HCT116 (cell line): ENCODE measurements around the gene RSRC1. TPM values are rescaled to one million over a fixed set of nuclear protein-coding genes. Genes with fewer than 3 reads are reported as not detected.

ENCODE experiments used
- ATAC-seq: fragments of 200-7000 bp; cut with Tn5 transposase; 2 replicates; pipeline ENCODE4 v1.9.1; 2020; ENCODE audit warnings: mild to moderate bottlenecking, moderate library complexity
- BruUV-seq: library from RNA; stranded (reverse); fragments of 400-500 nt; replicated peaks from 2 replicates; lab custom pipeline; 2021; lab: Mats Ljungman, UMichigan
- CTCF ChIA-PET: fragments of 300-600 bp; sonication (Branson Sonifier 250); formaldehyde crosslinking; loops from one replicate; lab custom pipeline; 2021; ENCODE audit warnings: antibody characterized with exemption; lab: Charles Lee
- POLR2A ChIA-PET: fragments of 300-600, 350-600 bp; sonication (Branson Sonifier 250); formaldehyde crosslinking; loops from one replicate; lab custom pipeline; 2021; ENCODE audit warnings: antibody characterized with exemption; lab: Charles Lee
- RAD21 ChIA-PET, 2 experiments: fragments of 300-600 bp; sonication (Branson Sonifier 250); formaldehyde crosslinking; loops; one replicate each; lab custom pipeline; 2023; ENCODE audit warnings: low total read pairs in 2 of 2; ENCODE audit not compliant: uncharacterized antibody in 2 of 2, unreplicated experiment in 2 of 2, low non-redundant PET in 1 of 2; lab: Charles Lee
- DNase-seq: peaks from one replicate; pipeline ENCODE4 v3.0.0-alpha.2; 2010; ENCODE audit warnings: low read depth, low spot score
- H2AFZ ChIP-seq: fragments of 200-600 bp; shearing (Covaris generic), sonication (generic); 2 replicates; pipeline ENCODE4 v1.6.1; 2017; ENCODE audit warnings: low read depth, mixed run types, mixed read lengths, antibody characterized with exemption, low read length; ENCODE audit not compliant: poor library complexity, severe bottlenecking
- H3K27ac ChIP-seq: 2 replicates; pipeline ENCODE4 v1.5.1; 2012; ENCODE audit warnings: low read depth, low read length
- H3K27me3 ChIP-seq: fragments of 200-600 bp; sonication (generic); 2 replicates; pipeline ENCODE4 v1.6.1; 2016; ENCODE audit warnings: mixed run types, low read length, mixed read lengths; ENCODE audit not compliant: insufficient read depth
- H3K36me3 ChIP-seq, 2 experiments: fragments of 200-500 bp in 1 of 2; fragments of 200-600 bp in 1 of 2; sonication (Bioruptor generic) in 1 of 2; sonication (generic) in 1 of 2; 2 replicates each; pipeline versions ENCODE4 v1.5.1 to v1.6.1; 2014 to 2016; ENCODE audit warnings: low read length in 2 of 2, inconsistent platforms in 1 of 2, mixed read lengths in 1 of 2, mixed run types in 1 of 2; ENCODE audit not compliant: insufficient read depth in 2 of 2, control insufficient read depth in 1 of 2
- H3K4me1 ChIP-seq, 2 experiments: fragments of 200-600 bp in 1 of 2; sonication (generic) in 1 of 2; 2 replicates each; pipeline versions ENCODE4 v1.5.1 to v1.6.1; 2012 to 2017; ENCODE audit warnings: low read length in 2 of 2, inconsistent platforms in 1 of 2, mild to moderate bottlenecking in 1 of 2, mixed read lengths in 1 of 2, mixed run types in 1 of 2, moderate library complexity in 1 of 2; ENCODE audit not compliant: insufficient read depth in 2 of 2, control insufficient read depth in 1 of 2
- H3K4me2 ChIP-seq: fragments of 200-600 bp; sonication (generic); 2 replicates; pipeline ENCODE4 v1.6.1; 2017; ENCODE audit warnings: mixed run types, low read length, mixed read lengths
- H3K4me3 ChIP-seq, 2 experiments: fragments of 200-600 bp in 1 of 2; sonication (generic) in 1 of 2; replicated peaks in 1 of 2; 2 replicates each; pipeline ENCODE4 v1.5.1; 2011 to 2016; ENCODE audit warnings: low read length in 2 of 2, control low read depth in 1 of 2, low read depth in 1 of 2, mild to moderate bottlenecking in 1 of 2, mixed read lengths in 1 of 2, mixed run types in 1 of 2
- H3K79me2 ChIP-seq: fragments of 200-600 bp; sonication (generic); 2 replicates; pipeline ENCODE4 v1.6.1; 2017; ENCODE audit warnings: mild to moderate bottlenecking, mixed run types, low read length, moderate library complexity, mixed read lengths; ENCODE audit not compliant: insufficient read depth
- H3K9ac ChIP-seq: fragments of 200-600 bp; sonication (generic); 2 replicates; pipeline ENCODE4 v1.6.1; 2016; ENCODE audit warnings: low read length, mixed read lengths
- H3K9me2 ChIP-seq: fragments of 200-600 bp; sonication (generic), shearing (Covaris generic); 2 replicates; pipeline ENCODE4 v1.6.1; 2017; ENCODE audit warnings: mixed run types, mild to moderate bottlenecking, moderate library complexity; ENCODE audit not compliant: insufficient read depth
- H3K9me3 ChIP-seq, 2 experiments: fragments of 200-500 bp in 1 of 2; fragments of 200-600 bp in 1 of 2; sonication (Bioruptor generic) in 1 of 2; sonication (generic) in 1 of 2; 2 replicates each; pipeline ENCODE4 v1.6.1; 2014 to 2017; ENCODE audit warnings: low read length in 2 of 2, mixed read lengths in 2 of 2, inconsistent platforms in 1 of 2, low read depth in 1 of 2, mild to moderate bottlenecking in 1 of 2, mixed run types in 1 of 2, moderate library complexity in 1 of 2; ENCODE audit not compliant: control insufficient read depth in 1 of 2, insufficient read depth in 1 of 2
- H4K20me1 ChIP-seq: fragments of 200-600 bp; sonication (generic), shearing (Covaris generic); 2 replicates; pipeline ENCODE4 v1.6.1; 2017; ENCODE audit warnings: mixed run types, mild to moderate bottlenecking, moderate library complexity; ENCODE audit not compliant: insufficient read depth
- EGR1 ChIP-seq: IDR thresholded peaks from 2 replicates; pipeline ENCODE4 v1.6.1; 2012; ENCODE audit warnings: low read depth
- EZH2phosphoT487 ChIP-seq: fragments of 200-600 bp; IDR thresholded peaks from 2 replicates; pipeline ENCODE4 v1.6.1; 2018; ENCODE audit warnings: antibody characterized with exemption, borderline replicate concordance
- FOSL1 ChIP-seq: IDR thresholded peaks from 2 replicates; pipeline ENCODE4 v1.6.1; 2012; ENCODE audit warnings: low read depth
- JUND ChIP-seq: IDR thresholded peaks from 2 replicates; pipeline ENCODE4 v1.6.1; 2012
- POLR2AphosphoS5 ChIP-seq: IDR thresholded peaks from 2 replicates; pipeline ENCODE4 v1.6.1; 2011; ENCODE audit warnings: mild to moderate bottlenecking, low read depth, low read length, moderate library complexity
- RAD21 ChIP-seq: IDR thresholded peaks from 2 replicates; pipeline ENCODE4 v1.6.1; 2012; ENCODE audit warnings: low read depth, mild to moderate bottlenecking
- SP1 ChIP-seq: IDR thresholded peaks from 2 replicates; pipeline ENCODE4 v1.6.1; 2012; ENCODE audit warnings: low read depth
- SRF ChIP-seq: IDR thresholded peaks from 2 replicates; pipeline ENCODE4 v1.6.1; 2012; ENCODE audit warnings: low read depth
- TCF7L2 ChIP-seq: IDR thresholded peaks from 2 replicates; pipeline ENCODE4 v1.7.0; 2011; ENCODE audit warnings: borderline replicate concordance, inconsistent platforms; ENCODE audit not compliant: insufficient read depth, insufficient read length; ENCODE audit errors: extremely low read depth
- ZFX ChIP-seq: fragments of 450-650 bp; IDR thresholded peaks from 2 replicates; pipeline ENCODE4 v1.6.1; 2017
- intact Hi-C: fragments of 100-400 bp; cut with micrococcal nuclease; formaldehyde crosslinking; loops from 2 replicates; pipeline ENCODE4 v1.10.0; 2022
- total RNA-seq: library from RNA; stranded (reverse); gene quantifications from one replicate; pipeline ENCODE4 v1.2.1, GENCODE V29; 2021; ENCODE audit not compliant: unreplicated experiment
- TF ChIP-seq, protein P1 (sequence below): IDR thresholded peaks from 2 replicates; pipeline ENCODE4 v1.6.1; 2012; ENCODE audit warnings: low read depth
- TF ChIP-seq, protein P2 (sequence below), 3 experiments: fragments of 200-600 bp in 1 of 3; sonication (generic) in 1 of 3; IDR thresholded peaks in 2 of 3; conservative IDR thresholded peaks in 1 of 3; 2 replicates each; pipeline ENCODE4 v1.5.1; 2012 to 2017; ENCODE audit warnings: low read depth in 2 of 3, low read length in 2 of 3, antibody characterized with exemption in 1 of 3, borderline replicate concordance in 1 of 3, control low read depth in 1 of 3, mild to moderate bottlenecking in 1 of 3, mixed read lengths in 1 of 3, mixed run types in 1 of 3, moderate library complexity in 1 of 3; ENCODE audit not compliant: insufficient read depth in 1 of 3
- TF ChIP-seq, protein P3 (sequence below): IDR thresholded peaks from 2 replicates; pipeline ENCODE4 v1.6.1; 2012
- TF ChIP-seq, protein P4 (sequence below): IDR thresholded peaks from 2 replicates; pipeline ENCODE4 v1.6.1; 2011; ENCODE audit warnings: mild to moderate bottlenecking, low read length, moderate library complexity; ENCODE audit not compliant: insufficient replicate concordance; ENCODE audit errors: extremely low read depth

RSRC1 gene
- total RNA-seq, 1 experiment from 2014 or later, result 37.1 TPM

DNA sequence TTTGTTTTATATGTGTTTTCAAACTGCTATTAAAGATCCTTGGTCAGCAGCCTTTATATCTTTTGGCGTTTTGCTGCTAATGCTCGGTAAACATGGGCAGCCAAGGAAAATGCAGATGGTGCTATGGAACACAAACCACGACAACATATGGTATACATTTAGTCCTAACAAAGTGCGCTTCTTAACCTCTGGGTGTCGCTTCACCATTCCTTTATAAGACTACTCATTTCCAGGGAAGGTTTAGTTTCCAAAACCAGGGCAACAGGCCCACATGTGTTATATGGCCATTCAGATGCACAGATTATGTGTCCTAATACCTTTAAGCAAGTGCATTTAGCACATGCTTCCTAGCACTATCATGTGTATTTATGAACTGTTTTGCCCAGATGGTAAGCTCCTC lies 18.4 kb upstream of the RSRC1 start:
- Histone ChIP-seq H3K4me2 (no peak overlapping the region), H3K36me3 (no peaks in the 10 kb centered on the region), H3K9ac (no peak overlapping the region), H3K9me3 (no peaks in the 10 kb centered on the region), H3K79me2 (no peaks in the 10 kb centered on the region), H4K20me1 (no peaks in the 10 kb centered on the region), H3K27me3 (no peaks in the 10 kb centered on the region), H3K4me1 (no peaks in the 10 kb centered on the region), H3K27ac (no peak overlapping the region), H3K9me2 (no peaks in the 10 kb centered on the region), H3K4me3 (no peak overlapping the region), H2AFZ (no peak overlapping the region)
- ChIA-PET RAD21 (no interaction called here), POLR2A (no interaction called here), CTCF (no interaction called here)
- intact Hi-C loops, result no loop called here
- DNase-seq, result no peak
- no TSS peak for BruUV-seq
- no peak for ATAC-seq
- no peak for TF ChIP-seq SRF
- peak; percentile 24; the same call in 1 of the 2 replicates for TF ChIP-seq RAD21

DNA sequence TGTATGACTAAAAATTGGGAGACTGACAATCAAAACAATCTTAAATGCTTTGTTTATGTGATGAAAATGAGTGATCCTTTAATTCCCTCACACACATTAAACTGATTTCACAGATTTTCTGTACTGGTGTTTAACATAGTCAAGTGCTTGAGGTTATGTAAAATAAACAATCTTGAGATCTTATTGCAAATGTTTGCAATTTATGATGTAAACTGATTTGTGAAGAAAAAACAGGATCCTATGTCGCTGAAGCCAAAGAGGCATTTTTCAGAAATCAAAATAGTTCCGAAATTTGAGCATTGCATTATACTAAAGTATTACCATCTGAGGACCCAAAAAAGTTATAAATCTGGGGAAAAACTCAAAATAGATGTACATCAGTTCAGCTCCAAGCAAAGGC lies 16.4 kb upstream of the RSRC1 start:
- ChIA-PET RAD21 (no interaction called here), POLR2A (no interaction called here), CTCF (no interaction called here)
- Histone ChIP-seq H3K9me2 (no peaks in the 10 kb centered on the region), H3K9ac (no peak overlapping the region), H3K36me3 (no peaks in the 10 kb centered on the region), H3K4me3 (no peak overlapping the region), H3K9me3 (no peaks in the 10 kb centered on the region), H3K4me1 (peaks cover 0 to 4% of the 10 kb centered on the region in 2 experiments; a peak in 1 of 4 replicates), H4K20me1 (no peaks in the 10 kb centered on the region), H3K27ac (no peak overlapping the region), H3K79me2 (no peaks in the 10 kb centered on the region), H2AFZ (no peak overlapping the region), H3K4me2 (no peak overlapping the region), H3K27me3 (no peaks in the 10 kb centered on the region)
- DNase-seq (no peak), ATAC-seq (no peak)
- no TSS peak for BruUV-seq
- intact Hi-C loops, result no loop called here
- TF ChIP-seq, protein P1, sequence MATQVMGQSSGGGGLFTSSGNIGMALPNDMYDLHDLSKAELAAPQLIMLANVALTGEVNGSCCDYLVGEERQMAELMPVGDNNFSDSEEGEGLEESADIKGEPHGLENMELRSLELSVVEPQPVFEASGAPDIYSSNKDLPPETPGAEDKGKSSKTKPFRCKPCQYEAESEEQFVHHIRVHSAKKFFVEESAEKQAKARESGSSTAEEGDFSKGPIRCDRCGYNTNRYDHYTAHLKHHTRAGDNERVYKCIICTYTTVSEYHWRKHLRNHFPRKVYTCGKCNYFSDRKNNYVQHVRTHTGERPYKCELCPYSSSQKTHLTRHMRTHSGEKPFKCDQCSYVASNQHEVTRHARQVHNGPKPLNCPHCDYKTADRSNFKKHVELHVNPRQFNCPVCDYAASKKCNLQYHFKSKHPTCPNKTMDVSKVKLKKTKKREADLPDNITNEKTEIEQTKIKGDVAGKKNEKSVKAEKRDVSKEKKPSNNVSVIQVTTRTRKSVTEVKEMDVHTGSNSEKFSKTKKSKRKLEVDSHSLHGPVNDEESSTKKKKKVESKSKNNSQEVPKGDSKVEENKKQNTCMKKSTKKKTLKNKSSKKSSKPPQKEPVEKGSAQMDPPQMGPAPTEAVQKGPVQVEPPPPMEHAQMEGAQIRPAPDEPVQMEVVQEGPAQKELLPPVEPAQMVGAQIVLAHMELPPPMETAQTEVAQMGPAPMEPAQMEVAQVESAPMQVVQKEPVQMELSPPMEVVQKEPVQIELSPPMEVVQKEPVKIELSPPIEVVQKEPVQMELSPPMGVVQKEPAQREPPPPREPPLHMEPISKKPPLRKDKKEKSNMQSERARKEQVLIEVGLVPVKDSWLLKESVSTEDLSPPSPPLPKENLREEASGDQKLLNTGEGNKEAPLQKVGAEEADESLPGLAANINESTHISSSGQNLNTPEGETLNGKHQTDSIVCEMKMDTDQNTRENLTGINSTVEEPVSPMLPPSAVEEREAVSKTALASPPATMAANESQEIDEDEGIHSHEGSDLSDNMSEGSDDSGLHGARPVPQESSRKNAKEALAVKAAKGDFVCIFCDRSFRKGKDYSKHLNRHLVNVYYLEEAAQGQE, result no peak
- TF ChIP-seq FOSL1, result no peak
- no peak for TF ChIP-seq RAD21
- no peak for TF ChIP-seq EGR1
- no peak for TF ChIP-seq JUND
- TF ChIP-seq, protein P2, sequence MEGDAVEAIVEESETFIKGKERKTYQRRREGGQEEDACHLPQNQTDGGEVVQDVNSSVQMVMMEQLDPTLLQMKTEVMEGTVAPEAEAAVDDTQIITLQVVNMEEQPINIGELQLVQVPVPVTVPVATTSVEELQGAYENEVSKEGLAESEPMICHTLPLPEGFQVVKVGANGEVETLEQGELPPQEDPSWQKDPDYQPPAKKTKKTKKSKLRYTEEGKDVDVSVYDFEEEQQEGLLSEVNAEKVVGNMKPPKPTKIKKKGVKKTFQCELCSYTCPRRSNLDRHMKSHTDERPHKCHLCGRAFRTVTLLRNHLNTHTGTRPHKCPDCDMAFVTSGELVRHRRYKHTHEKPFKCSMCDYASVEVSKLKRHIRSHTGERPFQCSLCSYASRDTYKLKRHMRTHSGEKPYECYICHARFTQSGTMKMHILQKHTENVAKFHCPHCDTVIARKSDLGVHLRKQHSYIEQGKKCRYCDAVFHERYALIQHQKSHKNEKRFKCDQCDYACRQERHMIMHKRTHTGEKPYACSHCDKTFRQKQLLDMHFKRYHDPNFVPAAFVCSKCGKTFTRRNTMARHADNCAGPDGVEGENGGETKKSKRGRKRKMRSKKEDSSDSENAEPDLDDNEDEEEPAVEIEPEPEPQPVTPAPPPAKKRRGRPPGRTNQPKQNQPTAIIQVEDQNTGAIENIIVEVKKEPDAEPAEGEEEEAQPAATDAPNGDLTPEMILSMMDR (IDR thresholded peaks at IDR 0.05 in 2 of 3, conservative IDR thresholded peaks at IDR 0.05 in 1 of 3; ENCODE audit: borderline replicate concordance in 1 of 3, insufficient read depth in 1 of 3, low read depth in 2 of 3, low read length in 2 of 3), result no peak
- TF ChIP-seq EZH2phosphoT487, result no peak
- TF ChIP-seq TCF7L2, result no peak
- TF ChIP-seq, protein P3, sequence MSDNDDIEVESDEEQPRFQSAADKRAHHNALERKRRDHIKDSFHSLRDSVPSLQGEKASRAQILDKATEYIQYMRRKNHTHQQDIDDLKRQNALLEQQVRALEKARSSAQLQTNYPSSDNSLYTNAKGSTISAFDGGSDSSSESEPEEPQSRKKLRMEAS, result no peak
- TF ChIP-seq POLR2AphosphoS5, result no peak
- TF ChIP-seq, protein P4, sequence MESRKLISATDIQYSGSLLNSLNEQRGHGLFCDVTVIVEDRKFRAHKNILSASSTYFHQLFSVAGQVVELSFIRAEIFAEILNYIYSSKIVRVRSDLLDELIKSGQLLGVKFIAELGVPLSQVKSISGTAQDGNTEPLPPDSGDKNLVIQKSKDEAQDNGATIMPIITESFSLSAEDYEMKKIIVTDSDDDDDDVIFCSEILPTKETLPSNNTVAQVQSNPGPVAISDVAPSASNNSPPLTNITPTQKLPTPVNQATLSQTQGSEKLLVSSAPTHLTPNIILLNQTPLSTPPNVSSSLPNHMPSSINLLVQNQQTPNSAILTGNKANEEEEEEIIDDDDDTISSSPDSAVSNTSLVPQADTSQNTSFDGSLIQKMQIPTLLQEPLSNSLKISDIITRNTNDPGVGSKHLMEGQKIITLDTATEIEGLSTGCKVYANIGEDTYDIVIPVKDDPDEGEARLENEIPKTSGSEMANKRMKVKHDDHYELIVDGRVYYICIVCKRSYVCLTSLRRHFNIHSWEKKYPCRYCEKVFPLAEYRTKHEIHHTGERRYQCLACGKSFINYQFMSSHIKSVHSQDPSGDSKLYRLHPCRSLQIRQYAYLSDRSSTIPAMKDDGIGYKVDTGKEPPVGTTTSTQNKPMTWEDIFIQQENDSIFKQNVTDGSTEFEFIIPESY, result no peak
- no peak for TF ChIP-seq ZFX
- no peak for TF ChIP-seq SP1
